ENCODE data around the gene ZNF318. TPM values are rescaled to one million over a fixed set of nuclear protein-coding genes. Genes with fewer than 3 reads are reported as not detected.

The ZNF318 gene
- total RNA-seq, 1 experiment from 2014 or later, result 23.8 TPM

- Histone ChIP-seq H3K36me3 (ENCODE audit: insufficient read depth, low read length, poor library complexity, severe bottlenecking) (no peaks in the 10 kb centered on the region), H3K9me3 (ENCODE audit: low read depth, low read length, poor library complexity, severe bottlenecking) (no peaks in the 10 kb centered on the region), H3K4me1 (ENCODE audit: insufficient read depth, low read length, poor library complexity, severe bottlenecking) (no peaks in the 10 kb centered on the region), H3K4me3 (ENCODE audit: low read depth, low read length, poor library complexity, severe bottlenecking) (no peak within 1 kb of the TSS), H3K27ac (ENCODE audit: low read depth, low read length, poor library complexity, severe bottlenecking) (no peak within 1 kb of the TSS), H3K27me3 (replicated peaks; ENCODE audit: insufficient read depth, low read depth, low read length, poor library complexity) (no peaks in the 10 kb centered on the region)
- TF ChIP-seq EZH2 (IDR thresholded peaks at IDR 0.05; ENCODE audit: borderline replicate concordance, low read depth, low read length, poor library complexity, severe bottlenecking), result no peak
- no peak for TF ChIP-seq CTCF (conservative IDR thresholded peaks at IDR 0.05; ENCODE audit: low read depth, low read length)
- no peak for DNase-seq (ENCODE audit: low spot score)
- intact Hi-C loops (cut with micrococcal nuclease; ENCODE audit: unreplicated experiment), result no loop called here
- no TSS peak for BruUV-seq (replicated peaks)
- ChIA-PET CTCF (no interaction called here), POLR2A (ENCODE audit: low non-redundant PET) (no interaction called here)
Observed at GRCh38 chr6:43297644-43298564, 71.5 kb downstream of the ZNF318 start, which contains the start of gene SLC22A7. SLC22A7 (plus strand) TSS chr6:43298260; CDS start chr6:43298359, 99 bp downstream.

GRCh38 chr6:43296780-43297497 is 72.5 kb downstream of the ZNF318 start:
- no peaks in the 10 kb centered on the region for H3K9me3 ChIP-seq (ENCODE audit: low read depth, low read length, poor library complexity, severe bottlenecking)
- H3K27ac ChIP-seq (ENCODE audit: low read depth, low read length, poor library complexity, severe bottlenecking), result no peak overlapping the region
- BruUV-seq (replicated peaks), result no TSS peak
- POLR2A ChIA-PET (ENCODE audit: low non-redundant PET), result no interaction called here
- H3K4me1 ChIP-seq (ENCODE audit: insufficient read depth, low read length, poor library complexity, severe bottlenecking), result no peaks in the 10 kb centered on the region
- CTCF ChIA-PET, result no interaction called here
- intact Hi-C loops (cut with micrococcal nuclease; ENCODE audit: unreplicated experiment), result no loop called here
- no peaks in the 10 kb centered on the region for H3K27me3 ChIP-seq (replicated peaks; ENCODE audit: insufficient read depth, low read depth, low read length, poor library complexity)
- DNase-seq (ENCODE audit: low spot score), result no peak
- H3K4me3 ChIP-seq (ENCODE audit: low read depth, low read length, poor library complexity, severe bottlenecking), result no peak overlapping the region
- H3K36me3 ChIP-seq (ENCODE audit: insufficient read depth, low read length, poor library complexity, severe bottlenecking), result no peaks in the 10 kb centered on the region
- no peak for TF ChIP-seq CTCF (conservative IDR thresholded peaks at IDR 0.05; ENCODE audit: low read depth, low read length)
- TF ChIP-seq EZH2 (IDR thresholded peaks at IDR 0.05; ENCODE audit: borderline replicate concordance, low read depth, low read length, poor library complexity, severe bottlenecking), result no peak

- CTCF ChIA-PET, result interaction anchor here (0.7 kb wide), 1 partner anchor 13 kb away, joined by 4 read pairs; no protein-coding TSS in a partner anchor
Observed at GRCh38 chr6:43295456-43295855, 74.0 kb downstream of the ZNF318 start.

More at GRCh38 chr6:43295456-43295855, 74.0 kb downstream of the ZNF318 start:
- DNase-seq (ENCODE audit: low spot score), result no peak
- TF ChIP-seq EZH2 (IDR thresholded peaks at IDR 0.05; ENCODE audit: borderline replicate concordance, low read depth, low read length, poor library complexity, severe bottlenecking) (no peak), CTCF (conservative IDR thresholded peaks at IDR 0.05; ENCODE audit: low read depth, low read length) (no peak)
- no peaks in the 10 kb centered on the region for H3K9me3 ChIP-seq (ENCODE audit: low read depth, low read length, poor library complexity, severe bottlenecking)
- no TSS peak for BruUV-seq (replicated peaks)
- H3K4me1 ChIP-seq (ENCODE audit: insufficient read depth, low read length, poor library complexity, severe bottlenecking), result no peaks in the 10 kb centered on the region
- H3K27ac ChIP-seq (ENCODE audit: low read depth, low read length, poor library complexity, severe bottlenecking), result no peak overlapping the region
- no peaks in the 10 kb centered on the region for H3K27me3 ChIP-seq (replicated peaks; ENCODE audit: insufficient read depth, low read depth, low read length, poor library complexity)
- POLR2A ChIA-PET (ENCODE audit: low non-redundant PET), result interaction anchor here (0.7 kb wide), 1 partner anchor 54 kb away, joined by 4 read pairs; no protein-coding TSS in a partner anchor
- H3K4me3 ChIP-seq (ENCODE audit: low read depth, low read length, poor library complexity, severe bottlenecking), result no peak overlapping the region
- H3K36me3 ChIP-seq (ENCODE audit: insufficient read depth, low read length, poor library complexity, severe bottlenecking), result no peaks in the 10 kb centered on the region
- intact Hi-C loops (cut with micrococcal nuclease; ENCODE audit: unreplicated experiment), result no loop called here

Data from A673 (cell line).